ENCODE results near the gene SEMA5A. TPM values are rescaled to one million over a fixed set of nuclear protein-coding genes. Genes with fewer than 3 reads are reported as not detected.

The SEMA5A gene
- total RNA-seq, 1 experiment from 2014 or later, result 34.3 TPM

DNA sequence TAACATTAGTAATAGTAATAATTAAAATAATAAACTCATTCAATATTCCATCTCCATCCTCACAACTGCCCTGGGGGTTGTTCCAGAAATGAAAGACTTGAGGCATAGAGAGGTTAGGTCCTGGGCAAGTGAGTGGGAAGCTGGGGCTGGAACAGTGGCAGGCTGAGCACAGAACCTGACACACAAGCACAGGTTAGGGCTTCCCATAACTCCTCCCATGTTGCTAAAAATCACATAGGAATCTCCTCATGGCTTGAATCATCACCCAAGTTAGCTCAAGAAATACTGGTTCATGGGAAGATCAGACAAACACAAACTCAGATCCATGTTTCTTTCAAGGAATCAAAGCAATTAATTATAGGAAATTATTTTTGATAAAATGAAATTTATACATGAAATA, 487.7 kb downstream of the SEMA5A start:
- TF ChIP-seq, protein P1, sequence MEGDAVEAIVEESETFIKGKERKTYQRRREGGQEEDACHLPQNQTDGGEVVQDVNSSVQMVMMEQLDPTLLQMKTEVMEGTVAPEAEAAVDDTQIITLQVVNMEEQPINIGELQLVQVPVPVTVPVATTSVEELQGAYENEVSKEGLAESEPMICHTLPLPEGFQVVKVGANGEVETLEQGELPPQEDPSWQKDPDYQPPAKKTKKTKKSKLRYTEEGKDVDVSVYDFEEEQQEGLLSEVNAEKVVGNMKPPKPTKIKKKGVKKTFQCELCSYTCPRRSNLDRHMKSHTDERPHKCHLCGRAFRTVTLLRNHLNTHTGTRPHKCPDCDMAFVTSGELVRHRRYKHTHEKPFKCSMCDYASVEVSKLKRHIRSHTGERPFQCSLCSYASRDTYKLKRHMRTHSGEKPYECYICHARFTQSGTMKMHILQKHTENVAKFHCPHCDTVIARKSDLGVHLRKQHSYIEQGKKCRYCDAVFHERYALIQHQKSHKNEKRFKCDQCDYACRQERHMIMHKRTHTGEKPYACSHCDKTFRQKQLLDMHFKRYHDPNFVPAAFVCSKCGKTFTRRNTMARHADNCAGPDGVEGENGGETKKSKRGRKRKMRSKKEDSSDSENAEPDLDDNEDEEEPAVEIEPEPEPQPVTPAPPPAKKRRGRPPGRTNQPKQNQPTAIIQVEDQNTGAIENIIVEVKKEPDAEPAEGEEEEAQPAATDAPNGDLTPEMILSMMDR (IDR thresholded peaks at IDR 0.05; ENCODE audit: insufficient read depth in 1 of 2, low read depth in 1 of 2, low read length in 1 of 2, severe bottlenecking in 1 of 2, unreplicated experiment in 1 of 2), result no peak
- BruUV-seq (replicated peaks), result no TSS peak
- intact Hi-C loops (cut with micrococcal nuclease; ENCODE audit: unreplicated experiment), result no loop called here
- POLR2A ChIA-PET, result no interaction called here
- peaks cover 4% of the 10 kb centered on the region for H3K36me3 Mint-ChIP-seq (ENCODE audit: insufficient read depth, unreplicated experiment)
- Histone ChIP-seq H3K27me3 (replicated peaks; ENCODE audit: control insufficient read depth, insufficient read depth, low read length) (no peaks in the 10 kb centered on the region), H3K9me3 (no peaks in the 10 kb centered on the region), H3K4me1 (no peaks in the 10 kb centered on the region), H3K36me3 (ENCODE audit: control insufficient read depth, insufficient read depth, low read length) (no peaks in the 10 kb centered on the region; the same call in 1 of the 2 replicates), H3K4me3 (ENCODE audit: low read depth, low read length) (no peak overlapping the region)
- DNase-seq, result no peak
- H3K9me3 Mint-ChIP-seq (ENCODE audit: unreplicated experiment), result no peaks in the 10 kb centered on the region
- no peak overlapping the region for H3K4me3 Mint-ChIP-seq (ENCODE audit: unreplicated experiment)
- H3K27me3 Mint-ChIP-seq (ENCODE audit: insufficient read depth, unreplicated experiment), result no peaks in the 10 kb centered on the region
- CTCF ChIA-PET, result no interaction called here
- H3K4me1 Mint-ChIP-seq (ENCODE audit: low read depth, unreplicated experiment), result no peaks in the 10 kb centered on the region
- no peak overlapping the region for H3K27ac Mint-ChIP-seq (ENCODE audit: unreplicated experiment)

DNA sequence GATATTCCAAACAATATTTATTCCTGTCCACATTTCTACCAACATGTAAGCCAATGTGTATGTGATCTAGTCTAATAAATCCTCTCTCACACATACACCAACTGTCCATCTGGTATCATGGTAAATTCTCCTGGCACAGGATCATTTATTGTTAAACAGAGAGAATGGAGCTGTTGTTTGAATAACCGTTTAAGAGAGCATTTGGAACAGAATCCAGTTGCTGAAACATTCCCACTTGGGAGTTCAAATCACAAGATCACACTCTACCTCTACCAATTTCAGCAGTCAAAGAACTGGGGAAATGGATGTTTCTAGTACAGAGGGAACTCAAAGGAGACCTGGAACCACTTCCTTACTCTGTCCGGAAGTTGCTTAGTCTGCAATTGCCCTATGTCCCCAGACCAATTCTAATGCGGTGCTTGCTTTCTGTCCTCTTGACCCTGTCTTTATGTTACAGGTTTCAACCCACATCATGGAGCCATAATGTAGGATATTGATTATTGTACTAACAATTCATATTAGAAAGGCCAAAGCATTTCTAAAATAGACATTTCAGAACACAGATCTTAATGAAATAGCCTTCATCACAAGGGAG, 488.4 kb downstream of the SEMA5A start:
- Mint-ChIP-seq H3K27ac (ENCODE audit: unreplicated experiment) (no peak overlapping the region), H3K4me3 (ENCODE audit: unreplicated experiment) (no peak overlapping the region), H3K4me1 (ENCODE audit: low read depth, unreplicated experiment) (peaks cover 3% of the 10 kb centered on the region), H3K36me3 (ENCODE audit: insufficient read depth, unreplicated experiment) (peaks cover 10% of the 10 kb centered on the region), H3K27me3 (ENCODE audit: insufficient read depth, unreplicated experiment) (no peaks in the 10 kb centered on the region), H3K9me3 (ENCODE audit: unreplicated experiment) (no peaks in the 10 kb centered on the region)
- intact Hi-C loops (cut with micrococcal nuclease; ENCODE audit: unreplicated experiment), result no loop called here
- no peaks in the 10 kb centered on the region; the same call in 1 of the 2 replicates for H3K36me3 ChIP-seq (ENCODE audit: control insufficient read depth, insufficient read depth, low read length)
- H3K4me3 ChIP-seq (ENCODE audit: low read depth, low read length), result no peak overlapping the region
- ChIA-PET POLR2A (no interaction called here), CTCF (no interaction called here)
- 0 out of 2 replicates have a peak, but pooled peaks cover 3% of the 10 kb centered on the region for H3K4me1 ChIP-seq
- H3K27me3 ChIP-seq (replicated peaks; ENCODE audit: control insufficient read depth, insufficient read depth, low read length), result no peaks in the 10 kb centered on the region
- BruUV-seq (replicated peaks), result no TSS peak
- DNase-seq, result no peak
- no peaks in the 10 kb centered on the region for H3K9me3 ChIP-seq
- TF ChIP-seq, protein P1 (IDR thresholded peaks at IDR 0.05; ENCODE audit: insufficient read depth in 1 of 2, low read depth in 1 of 2, low read length in 1 of 2, severe bottlenecking in 1 of 2, unreplicated experiment in 1 of 2), result no peak

DNA sequence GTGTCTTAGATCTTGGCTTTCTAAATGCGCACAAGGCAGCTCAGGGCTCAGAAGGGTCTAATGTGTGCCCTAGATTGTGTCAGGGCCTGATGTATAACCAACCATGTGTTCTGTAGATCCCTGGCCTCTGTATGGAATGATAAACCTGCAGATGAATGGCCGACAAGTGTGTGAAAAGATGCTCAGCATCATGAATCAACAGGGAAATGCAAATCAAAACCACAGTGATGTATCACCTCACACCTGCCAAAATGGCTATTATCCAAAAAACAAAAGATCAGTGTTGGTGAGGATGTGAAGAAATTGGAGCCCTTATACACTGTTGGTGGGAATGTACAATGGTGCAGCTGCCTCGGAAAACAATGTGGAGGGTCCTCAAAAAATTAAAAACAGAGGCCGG, 489.8 kb downstream of the SEMA5A start:
- Mint-ChIP-seq H3K36me3 (ENCODE audit: insufficient read depth, unreplicated experiment) (peaks cover 10% of the 10 kb centered on the region), H3K27me3 (ENCODE audit: insufficient read depth, unreplicated experiment) (no peaks in the 10 kb centered on the region), H3K4me3 (ENCODE audit: unreplicated experiment) (no peak overlapping the region), H3K4me1 (ENCODE audit: low read depth, unreplicated experiment) (peaks cover 6% of the 10 kb centered on the region), H3K9me3 (ENCODE audit: unreplicated experiment) (no peaks in the 10 kb centered on the region), H3K27ac (ENCODE audit: unreplicated experiment) (no peak overlapping the region)
- ChIA-PET POLR2A (no interaction called here), CTCF (no interaction called here)
- Histone ChIP-seq H3K4me3 (ENCODE audit: low read depth, low read length) (no peak overlapping the region), H3K4me1 (peaks cover 8% of the 10 kb centered on the region; the same call in 1 of the 2 replicates), H3K27me3 (replicated peaks; ENCODE audit: control insufficient read depth, insufficient read depth, low read length) (no peaks in the 10 kb centered on the region), H3K36me3 (ENCODE audit: control insufficient read depth, insufficient read depth, low read length) (no peaks in the 10 kb centered on the region; the same call in 1 of the 2 replicates), H3K9me3 (no peaks in the 10 kb centered on the region)
- no peak for DNase-seq
- no TSS peak for BruUV-seq (replicated peaks)
- TF ChIP-seq, protein P1 (IDR thresholded peaks at IDR 0.05; ENCODE audit: insufficient read depth in 1 of 2, low read depth in 1 of 2, low read length in 1 of 2, severe bottlenecking in 1 of 2, unreplicated experiment in 1 of 2), result no peak
- intact Hi-C loops (cut with micrococcal nuclease; ENCODE audit: unreplicated experiment), result no loop called here
